GM23338 (cell line): ENCODE measurements around the gene TREML2. TPM values are rescaled to one million over a fixed set of nuclear protein-coding genes. Genes with fewer than 3 reads are reported as not detected.

Experiments
- ATAC-seq: fragments of 200-7000 bp; cut with Tn5 transposase; 3 replicates; pipeline ENCODE4 v1.9.1; 2020
- DNase-seq: peaks from one replicate; pipeline ENCODE4 v3.0.0-alpha.2; 2015; ENCODE audit warnings: low spot score
- H2AFZ ChIP-seq: fragments of 200-600 bp; sonication (generic); 2 replicates; pipeline ENCODE4 v1.8.0; 2016; ENCODE audit warnings: antibody characterized with exemption, mild to moderate bottlenecking, moderate library complexity
- H3F3A ChIP-seq: fragments of 200-600 bp; sonication (generic); replicated peaks from 2 replicates; pipeline ENCODE4 v1.8.0; 2017; ENCODE audit warnings: antibody characterized with exemption, mixed run types, low read depth
- H3K27ac ChIP-seq: fragments of 200-600 bp; sonication (generic); 2 replicates; pipeline ENCODE4 v1.6.1; 2016; ENCODE audit warnings: low read depth
- H3K27me3 ChIP-seq: fragments of 200-600 bp; sonication (generic); 2 replicates; pipeline ENCODE4 v1.8.0; 2016; ENCODE audit warnings: mild to moderate bottlenecking, mixed run types, moderate library complexity; ENCODE audit not compliant: insufficient read depth
- H3K36me3 ChIP-seq: fragments of 200-600 bp; sonication (generic); 2 replicates; pipeline ENCODE4 v1.8.0; 2016; ENCODE audit warnings: mild to moderate bottlenecking; ENCODE audit not compliant: insufficient read depth
- H3K4me1 ChIP-seq: fragments of 200-600 bp; sonication (generic); 2 replicates; pipeline ENCODE4 v1.8.0; 2016; ENCODE audit warnings: mild to moderate bottlenecking, moderate library complexity; ENCODE audit not compliant: insufficient read depth
- H3K4me2 ChIP-seq: fragments of 200-600 bp; sonication (generic); 2 replicates; pipeline ENCODE4 v1.7.1; 2017; ENCODE audit warnings: mixed run types
- H3K4me3 ChIP-seq: fragments of 200-600 bp; sonication (generic); 2 replicates; pipeline ENCODE4 v1.6.1; 2016; ENCODE audit warnings: mixed run types
- H3K79me2 ChIP-seq: fragments of 200-600 bp; sonication (generic); replicated peaks from 2 replicates; pipeline ENCODE4 v1.8.0; 2017; ENCODE audit warnings: mild to moderate bottlenecking; ENCODE audit not compliant: insufficient read depth
- H3K9me2 ChIP-seq: fragments of 200-600 bp; sonication (generic); 2 replicates; pipeline ENCODE4 v1.8.0; 2017; ENCODE audit not compliant: insufficient read depth
- H4K20me1 ChIP-seq: fragments of 200-600 bp; sonication (generic); replicated peaks from 2 replicates; pipeline ENCODE4 v1.8.0; 2017; ENCODE audit warnings: mild to moderate bottlenecking; ENCODE audit not compliant: insufficient read depth
- H3K27ac Mint-ChIP-seq: 2 replicates; pipeline ENCODE4 v1.8.0; 2020; ENCODE audit warnings: inconsistent platforms, mild to moderate bottlenecking, moderate library complexity, mixed read lengths
- H3K27me3 Mint-ChIP-seq: 3 replicates; pipeline ENCODE4 v1.8.0; 2022; ENCODE audit warnings: low read depth, mild to moderate bottlenecking, moderate library complexity, mixed read lengths, inconsistent platforms; ENCODE audit not compliant: insufficient read depth, poor library complexity
- H3K36me3 Mint-ChIP-seq: 3 replicates; pipeline ENCODE4 v1.8.0; 2021; ENCODE audit warnings: low read depth, mild to moderate bottlenecking, inconsistent platforms, moderate library complexity, mixed read lengths
- H3K4me1 Mint-ChIP-seq: 3 replicates; pipeline ENCODE4 v1.8.0; 2020; ENCODE audit warnings: mild to moderate bottlenecking, inconsistent platforms, mixed read lengths
- H3K4me3 Mint-ChIP-seq: 3 replicates; pipeline ENCODE4 v1.8.0; 2021; ENCODE audit warnings: moderate library complexity, mild to moderate bottlenecking, inconsistent platforms, mixed read lengths
- H3K9me3 Mint-ChIP-seq: 3 replicates; pipeline ENCODE4 v1.8.0; 2020; ENCODE audit warnings: moderate library complexity, mild to moderate bottlenecking, inconsistent platforms, mixed read lengths
- CREB1 ChIP-seq: fragments of 250-450 bp; sonication (Bioruptor Pico); IDR thresholded peaks from 2 replicates; pipeline ENCODE4 v1.5.0; 2020; ENCODE audit warnings: low read depth, mild to moderate bottlenecking, moderate library complexity
- EZH2 ChIP-seq: fragments of 200-600 bp; sonication (generic); IDR thresholded peaks from one replicate; pipeline ENCODE4 v1.8.0; 2017; ENCODE audit warnings: antibody characterized with exemption, mild to moderate bottlenecking, low read depth; ENCODE audit not compliant: unreplicated experiment
- EZH2phosphoT487 ChIP-seq: fragments of 200-600 bp; sonication (generic); IDR thresholded peaks from one replicate; pipeline ENCODE4 v1.8.1; 2018; ENCODE audit warnings: antibody characterized with exemption; ENCODE audit not compliant: unreplicated experiment
- JUNB ChIP-seq: IDR thresholded peaks from one replicate; pipeline ENCODE4 v1.6.1; 2016; ENCODE audit warnings: antibody characterized with exemption; ENCODE audit not compliant: unreplicated experiment
- STAT1 ChIP-seq: IDR thresholded peaks from one replicate; pipeline ENCODE4 v1.6.1; 2016; ENCODE audit warnings: antibody characterized with exemption; ENCODE audit not compliant: unreplicated experiment
- ZNF114 ChIP-seq: fragments of 250-450 bp; sonication (Bioruptor Pico); IDR thresholded peaks from 2 replicates; pipeline ENCODE4 v1.5.0; 2020; ENCODE audit warnings: mild to moderate bottlenecking, moderate library complexity
- ZNF331 ChIP-seq: fragments of 250-450 bp; sonication (Bioruptor Pico); IDR thresholded peaks from 2 replicates; pipeline ENCODE4 v1.5.0; 2020; ENCODE audit warnings: low read depth, mild to moderate bottlenecking, moderate library complexity
- polyA plus RNA-seq: library from polyadenylated mRNA; unstranded; fragments of >200 nt; fragmentation: Nextera tagmentation; extraction: Ambion mirVana; gene quantifications from 2 replicates; pipeline ENCODE4 v1.2.1, GENCODE V29; 2016
- total RNA-seq: library from RNA; depleted of rRNA; stranded (reverse); fragments of >200 nt; shearing (Covaris generic); gene quantifications from 2 replicates; pipeline ENCODE4 v1.2.3, GENCODE V29; 2014
- TF ChIP-seq, protein P1 (sequence below): IDR thresholded peaks from one replicate; pipeline ENCODE4 v1.6.1; 2018; ENCODE audit warnings: antibody characterized with exemption; ENCODE audit not compliant: unreplicated experiment
- TF ChIP-seq, protein P2 (sequence below): fragments of 250-450 bp; sonication (Bioruptor Pico); IDR thresholded peaks from 2 replicates; pipeline ENCODE4 v1.5.0; 2020; ENCODE audit warnings: mild to moderate bottlenecking, moderate library complexity

The TREML2 gene
- total and polyA plus RNA-seq, 2 experiments from 2014 or later = 0.07 TPM; not detected in 1

DNA sequence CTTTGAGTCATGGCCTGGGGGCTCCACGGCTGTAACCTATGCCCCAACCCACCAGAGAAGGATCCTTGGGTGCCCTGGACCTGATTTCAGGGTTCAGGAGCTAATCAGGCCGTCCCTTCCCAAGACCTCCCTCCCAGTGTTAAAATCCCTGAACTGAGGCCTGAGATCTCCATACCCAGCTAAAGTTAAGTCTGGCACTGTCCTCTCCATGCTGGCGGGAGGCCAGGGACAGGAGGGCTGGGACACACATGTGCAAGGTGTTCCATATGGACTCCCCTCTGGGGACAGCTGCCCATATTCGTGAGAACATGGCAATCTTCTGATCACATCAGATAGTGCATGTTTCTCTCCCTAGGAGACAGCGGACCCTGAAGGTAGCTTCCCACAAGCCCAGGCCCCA is 15.7 kb upstream of the TREML2 start:
- Histone ChIP-seq H3K27ac (no peak overlapping the region), H3K9me2 (0 out of 2 replicates have a peak, but pooled peaks cover under 1% of the 10 kb centered on the region), H3K4me1 (no peaks in the 10 kb centered on the region), H2AFZ (no peak overlapping the region), H3K27me3 (no peaks in the 10 kb centered on the region), H3K4me3 (no peak overlapping the region), H3K36me3 (no peaks in the 10 kb centered on the region), H3K79me2 (no peaks in the 10 kb centered on the region), H4K20me1 (no peaks in the 10 kb centered on the region), H3F3A (no peaks in the 10 kb centered on the region), H3K4me2 (no peak overlapping the region)
- ATAC-seq (no peak), DNase-seq (no peak)
- H3K27me3 Mint-ChIP-seq = peaks cover 9% of the 10 kb centered on the region
- no peak overlapping the region for H3K4me3 Mint-ChIP-seq
- H3K9me3 Mint-ChIP-seq = peaks cover 29% of the 10 kb centered on the region
- no peaks in the 10 kb centered on the region for H3K4me1 Mint-ChIP-seq
- H3K36me3 Mint-ChIP-seq = peaks cover 4% of the 10 kb centered on the region; the same call in 2 of the 3 replicates
- H3K27ac Mint-ChIP-seq = no peak overlapping the region
- no peak for TF ChIP-seq EZH2phosphoT487
- no peak for TF ChIP-seq ZNF114 (CRISPR knock-in tag)
- no peak for TF ChIP-seq CREB1
- TF ChIP-seq, protein P1, sequence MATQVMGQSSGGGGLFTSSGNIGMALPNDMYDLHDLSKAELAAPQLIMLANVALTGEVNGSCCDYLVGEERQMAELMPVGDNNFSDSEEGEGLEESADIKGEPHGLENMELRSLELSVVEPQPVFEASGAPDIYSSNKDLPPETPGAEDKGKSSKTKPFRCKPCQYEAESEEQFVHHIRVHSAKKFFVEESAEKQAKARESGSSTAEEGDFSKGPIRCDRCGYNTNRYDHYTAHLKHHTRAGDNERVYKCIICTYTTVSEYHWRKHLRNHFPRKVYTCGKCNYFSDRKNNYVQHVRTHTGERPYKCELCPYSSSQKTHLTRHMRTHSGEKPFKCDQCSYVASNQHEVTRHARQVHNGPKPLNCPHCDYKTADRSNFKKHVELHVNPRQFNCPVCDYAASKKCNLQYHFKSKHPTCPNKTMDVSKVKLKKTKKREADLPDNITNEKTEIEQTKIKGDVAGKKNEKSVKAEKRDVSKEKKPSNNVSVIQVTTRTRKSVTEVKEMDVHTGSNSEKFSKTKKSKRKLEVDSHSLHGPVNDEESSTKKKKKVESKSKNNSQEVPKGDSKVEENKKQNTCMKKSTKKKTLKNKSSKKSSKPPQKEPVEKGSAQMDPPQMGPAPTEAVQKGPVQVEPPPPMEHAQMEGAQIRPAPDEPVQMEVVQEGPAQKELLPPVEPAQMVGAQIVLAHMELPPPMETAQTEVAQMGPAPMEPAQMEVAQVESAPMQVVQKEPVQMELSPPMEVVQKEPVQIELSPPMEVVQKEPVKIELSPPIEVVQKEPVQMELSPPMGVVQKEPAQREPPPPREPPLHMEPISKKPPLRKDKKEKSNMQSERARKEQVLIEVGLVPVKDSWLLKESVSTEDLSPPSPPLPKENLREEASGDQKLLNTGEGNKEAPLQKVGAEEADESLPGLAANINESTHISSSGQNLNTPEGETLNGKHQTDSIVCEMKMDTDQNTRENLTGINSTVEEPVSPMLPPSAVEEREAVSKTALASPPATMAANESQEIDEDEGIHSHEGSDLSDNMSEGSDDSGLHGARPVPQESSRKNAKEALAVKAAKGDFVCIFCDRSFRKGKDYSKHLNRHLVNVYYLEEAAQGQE = no peak

DNA sequence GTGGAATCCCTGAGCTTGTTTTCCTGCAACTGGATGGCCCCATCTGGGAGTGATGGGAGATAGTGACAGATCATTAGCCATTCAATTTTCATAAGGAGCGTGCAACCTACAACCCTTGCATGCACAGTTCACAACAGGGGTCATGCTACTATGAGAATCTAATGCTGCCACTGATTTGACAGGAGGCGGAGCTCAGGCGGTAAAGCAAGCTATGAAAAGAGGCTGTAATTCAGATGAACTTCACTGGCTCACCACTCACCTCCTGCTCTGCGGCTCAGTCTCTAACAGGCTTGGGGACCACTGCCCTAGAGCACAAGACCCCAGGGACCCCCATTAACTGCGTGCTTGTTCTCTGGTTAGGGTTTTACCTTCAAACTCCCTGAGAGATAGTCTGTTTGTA is 14.8 kb upstream of the TREML2 start:
- Mint-ChIP-seq H3K27me3 (peaks cover 9% of the 10 kb centered on the region), H3K4me1 (no peaks in the 10 kb centered on the region), H3K4me3 (no peak overlapping the region), H3K9me3 (peaks cover 29% of the 10 kb centered on the region), H3K27ac (no peak overlapping the region), H3K36me3 (peaks cover 4% of the 10 kb centered on the region; the same call in 2 of the 3 replicates)
- no peaks in the 10 kb centered on the region for H3K27me3 ChIP-seq
- TF ChIP-seq JUNB = no peak
- TF ChIP-seq, protein P1 = no peak
- no peak for TF ChIP-seq ZNF331 (CRISPR knock-in tag)
- TF ChIP-seq, protein P2, sequence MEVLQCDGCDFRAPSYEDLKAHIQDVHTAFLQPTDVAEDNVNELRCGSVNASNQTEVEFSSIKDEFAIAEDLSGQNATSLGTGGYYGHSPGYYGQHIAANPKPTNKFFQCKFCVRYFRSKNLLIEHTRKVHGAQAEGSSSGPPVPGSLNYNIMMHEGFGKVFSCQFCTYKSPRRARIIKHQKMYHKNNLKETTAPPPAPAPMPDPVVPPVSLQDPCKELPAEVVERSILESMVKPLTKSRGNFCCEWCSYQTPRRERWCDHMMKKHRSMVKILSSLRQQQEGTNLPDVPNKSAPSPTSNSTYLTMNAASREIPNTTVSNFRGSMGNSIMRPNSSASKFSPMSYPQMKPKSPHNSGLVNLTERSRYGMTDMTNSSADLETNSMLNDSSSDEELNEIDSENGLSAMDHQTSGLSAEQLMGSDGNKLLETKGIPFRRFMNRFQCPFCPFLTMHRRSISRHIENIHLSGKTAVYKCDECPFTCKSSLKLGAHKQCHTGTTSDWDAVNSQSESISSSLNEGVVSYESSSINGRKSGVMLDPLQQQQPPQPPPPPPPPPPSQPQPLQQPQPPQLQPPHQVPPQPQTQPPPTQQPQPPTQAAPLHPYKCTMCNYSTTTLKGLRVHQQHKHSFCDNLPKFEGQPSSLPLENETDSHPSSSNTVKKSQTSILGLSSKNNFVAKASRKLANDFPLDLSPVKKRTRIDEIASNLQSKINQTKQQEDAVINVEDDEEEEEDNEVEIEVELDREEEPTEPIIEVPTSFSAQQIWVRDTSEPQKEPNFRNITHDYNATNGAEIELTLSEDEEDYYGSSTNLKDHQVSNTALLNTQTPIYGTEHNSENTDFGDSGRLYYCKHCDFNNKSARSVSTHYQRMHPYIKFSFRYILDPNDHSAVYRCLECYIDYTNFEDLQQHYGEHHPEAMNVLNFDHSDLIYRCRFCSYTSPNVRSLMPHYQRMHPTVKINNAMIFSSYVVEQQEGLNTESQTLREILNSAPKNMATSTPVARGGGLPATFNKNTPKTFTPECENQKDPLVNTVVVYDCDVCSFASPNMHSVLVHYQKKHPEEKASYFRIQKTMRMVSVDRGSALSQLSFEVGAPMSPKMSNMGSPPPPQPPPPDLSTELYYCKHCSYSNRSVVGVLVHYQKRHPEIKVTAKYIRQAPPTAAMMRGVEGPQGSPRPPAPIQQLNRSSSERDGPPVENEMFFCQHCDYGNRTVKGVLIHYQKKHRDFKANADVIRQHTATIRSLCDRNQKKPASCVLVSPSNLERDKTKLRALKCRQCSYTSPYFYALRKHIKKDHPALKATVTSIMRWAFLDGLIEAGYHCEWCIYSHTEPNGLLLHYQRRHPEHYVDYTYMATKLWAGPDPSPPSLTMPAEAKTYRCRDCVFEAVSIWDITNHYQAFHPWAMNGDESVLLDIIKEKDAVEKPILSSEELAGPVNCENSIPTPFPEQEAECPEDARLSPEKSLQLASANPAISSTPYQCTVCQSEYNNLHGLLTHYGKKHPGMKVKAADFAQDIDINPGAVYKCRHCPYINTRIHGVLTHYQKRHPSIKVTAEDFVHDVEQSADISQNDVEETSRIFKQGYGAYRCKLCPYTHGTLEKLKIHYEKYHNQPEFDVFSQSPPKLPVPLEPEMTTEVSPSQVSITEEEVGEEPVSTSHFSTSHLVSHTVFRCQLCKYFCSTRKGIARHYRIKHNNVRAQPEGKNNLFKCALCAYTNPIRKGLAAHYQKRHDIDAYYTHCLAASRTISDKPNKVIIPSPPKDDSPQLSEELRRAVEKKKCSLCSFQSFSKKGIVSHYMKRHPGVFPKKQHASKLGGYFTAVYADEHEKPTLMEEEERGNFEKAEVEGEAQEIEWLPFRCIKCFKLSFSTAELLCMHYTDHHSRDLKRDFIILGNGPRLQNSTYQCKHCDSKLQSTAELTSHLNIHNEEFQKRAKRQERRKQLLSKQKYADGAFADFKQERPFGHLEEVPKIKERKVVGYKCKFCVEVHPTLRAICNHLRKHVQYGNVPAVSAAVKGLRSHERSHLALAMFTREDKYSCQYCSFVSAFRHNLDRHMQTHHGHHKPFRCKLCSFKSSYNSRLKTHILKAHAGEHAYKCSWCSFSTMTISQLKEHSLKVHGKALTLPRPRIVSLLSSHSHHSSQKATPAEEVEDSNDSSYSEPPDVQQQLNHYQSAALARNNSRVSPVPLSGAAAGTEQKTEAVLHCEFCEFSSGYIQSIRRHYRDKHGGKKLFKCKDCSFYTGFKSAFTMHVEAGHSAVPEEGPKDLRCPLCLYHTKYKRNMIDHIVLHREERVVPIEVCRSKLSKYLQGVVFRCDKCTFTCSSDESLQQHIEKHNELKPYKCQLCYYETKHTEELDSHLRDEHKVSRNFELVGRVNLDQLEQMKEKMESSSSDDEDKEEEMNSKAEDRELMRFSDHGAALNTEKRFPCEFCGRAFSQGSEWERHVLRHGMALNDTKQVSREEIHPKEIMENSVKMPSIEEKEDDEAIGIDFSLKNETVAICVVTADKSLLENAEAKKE (CRISPR knock-in tag) = no peak
- no peak for TF ChIP-seq EZH2
- TF ChIP-seq EZH2phosphoT487 = no peak
- TF ChIP-seq STAT1 = no peak
- H3K4me1 ChIP-seq = no peaks in the 10 kb centered on the region
- no peaks in the 10 kb centered on the region for H3K36me3 ChIP-seq
- no peak overlapping the region for H2AFZ ChIP-seq
- H3K79me2 ChIP-seq = no peaks in the 10 kb centered on the region
- no peaks in the 10 kb centered on the region for H4K20me1 ChIP-seq
- H3K4me3 ChIP-seq = no peak overlapping the region
- no peaks in the 10 kb centered on the region for H3F3A ChIP-seq
- H3K4me2 ChIP-seq = no peak overlapping the region
- no peak overlapping the region for H3K27ac ChIP-seq
- H3K9me2 ChIP-seq = no peaks in the 10 kb centered on the region
- ATAC-seq = no peak
- DNase-seq = no peak
